ENCODE results near the gene ASTN1.

- TF ChIP-seq CTCF (conservative IDR thresholded peaks at IDR 0.05; ENCODE audit: low read length) (peak; percentile 49), EZH2phosphoT487 (IDR thresholded peaks at IDR 0.05; ENCODE audit: borderline replicate concordance) (no peak)
Measured at GRCh38 chr1:177181631-177182291, 17.2 kb upstream of the ASTN1 start.

Measured in Loucy (cell line).